DMS 273 (cell line): ENCODE data around the gene FAM193B.

Experiments used
- DNase-seq: peaks from one replicate; lab custom pipeline; 2025; ENCODE audit not compliant: unreplicated experiment; lab: John Stamatoyannopoulos, UW

The FAM193B gene

GRCh38 chr5:177516601-177517568 lies 37.5 kb downstream of the FAM193B start, which contains the start of gene DDX41:
Gene DDX41 (minus strand): TSS chr5:177516961. CDS start chr5:177516945, 16 bp downstream.
- DNase-seq = peak; percentile 99

GRCh38 chr5:177515580-177515979 lies 38.8 kb downstream of the FAM193B start:
- DNase-seq = no peak

- DNase-seq = no peak
Measured at GRCh38 chr5:177514541-177514940, 39.8 kb downstream of the FAM193B start.

GRCh38 chr5:177513500-177513899 lies 40.9 kb downstream of the FAM193B start:
- DNase-seq = no peak

- no peak for DNase-seq
Measured at GRCh38 chr5:177512736-177513380, 41.5 kb downstream of the FAM193B start.

- no peak for DNase-seq
Measured at GRCh38 chr5:177511796-177512675, 42.3 kb downstream of the FAM193B start.

GRCh38 chr5:177511181-177511580 lies 43.2 kb downstream of the FAM193B start:
- DNase-seq = no peak

- DNase-seq = no peak
Measured at GRCh38 chr5:177510567-177511053, 43.8 kb downstream of the FAM193B start.

- DNase-seq = no peak
Measured at GRCh38 chr5:177509991-177510566, 44.3 kb downstream of the FAM193B start.

GRCh38 chr5:177509381-177509951 lies 44.9 kb downstream of the FAM193B start, which contains the start of gene DOK3:
Gene DOK3 (minus strand): TSS chr5:177509826. CDS start chr5:177509540, 286 bp downstream.
- no peak for DNase-seq

- DNase-seq = no peak
Measured at GRCh38 chr5:177508837-177509236, 45.5 kb downstream of the FAM193B start.

- DNase-seq = no peak
Measured at GRCh38 chr5:177508221-177508611, 46.1 kb downstream of the FAM193B start.

- DNase-seq = no peak
Measured at GRCh38 chr5:177507596-177508220, 46.7 kb downstream of the FAM193B start.

- peak; percentile 46 for DNase-seq
Measured at GRCh38 chr5:177507165-177507564, 47.2 kb downstream of the FAM193B start.

GRCh38 chr5:177505075-177505474 lies 49.3 kb downstream of the FAM193B start:
- DNase-seq = no peak

- DNase-seq = no peak
Measured at GRCh38 chr5:177504086-177505056, 50.0 kb downstream of the FAM193B start.

GRCh38 chr5:177503351-177504085 lies 50.8 kb downstream of the FAM193B start:
- no peak for DNase-seq

- DNase-seq = no peak
Measured at GRCh38 chr5:177502886-177503285, 51.5 kb downstream of the FAM193B start.
